Keratinocyte (primary cell): ENCODE data around the gene GPR146. TPM values are rescaled to one million over a fixed set of nuclear protein-coding genes. Genes with fewer than 3 reads are reported as not detected.

Experiments used
- DNase-seq: peaks from one replicate; pipeline ENCODE4 v3.0.0-alpha.2; 2011; ENCODE audit warnings: low read depth, missing footprints, low spot score
- FAIRE-seq: peaks from 2 replicates; lab custom pipeline; 2011; peaks lifted over from hg19 to GRCh38; lab: Jason Lieb, UNC
- H2AFZ ChIP-seq: 2 replicates; pipeline ENCODE4 v1.6.0; 2012; ENCODE audit warnings: low read length, control low read depth, inconsistent platforms; ENCODE audit not compliant: control insufficient read depth
- H3K27ac ChIP-seq: 2 replicates; pipeline ENCODE4 v1.5.1; 2011; ENCODE audit warnings: low read length; ENCODE audit not compliant: control insufficient read depth, insufficient read depth
- H3K27me3 ChIP-seq: 3 replicates; pipeline ENCODE4 v1.6.0; 2011; ENCODE audit warnings: low read length; ENCODE audit not compliant: control insufficient read depth, insufficient read depth; ENCODE audit errors: extremely low read depth
- H3K36me3 ChIP-seq, 2 experiments: 2 replicates in 1 of 2; 3 replicates in 1 of 2; pipeline ENCODE4 v1.5.1; 2011; ENCODE audit warnings: low read length in 2 of 2, mild to moderate bottlenecking in 1 of 2; ENCODE audit not compliant: control insufficient read depth in 2 of 2, insufficient read depth in 2 of 2; ENCODE audit errors: extremely low read depth in 1 of 2
- H3K4me1 ChIP-seq: 3 replicates; pipeline ENCODE4 v1.5.1; 2011; ENCODE audit warnings: low read length; ENCODE audit not compliant: control insufficient read depth, insufficient read depth; ENCODE audit errors: extremely low read depth
- H3K4me2 ChIP-seq: 3 replicates; pipeline ENCODE4 v1.6.0; 2011; ENCODE audit warnings: low read depth, low read length; ENCODE audit not compliant: control insufficient read depth, insufficient read depth; ENCODE audit errors: extremely low read depth
- H3K4me3 ChIP-seq, 3 experiments: fragments of 200-600 bp in 1 of 3; sonication (generic) in 1 of 3; 2 replicates in 2 of 3; 3 replicates in 1 of 3; pipeline ENCODE4 v1.5.1; 2011 to 2016; ENCODE audit warnings: low read length in 3 of 3, mild to moderate bottlenecking in 3 of 3, control low read depth in 2 of 3, inconsistent platforms in 1 of 3, low read depth in 1 of 3, mixed read lengths in 1 of 3, mixed run types in 1 of 3, moderate library complexity in 1 of 3; ENCODE audit not compliant: control insufficient read depth in 2 of 3, insufficient read depth in 2 of 3; ENCODE audit errors: extremely low read depth in 1 of 3
- H3K79me2 ChIP-seq: 2 replicates; pipeline ENCODE4 v1.6.0; 2012; ENCODE audit warnings: low read length; ENCODE audit not compliant: control insufficient read depth, insufficient read depth
- H3K9ac ChIP-seq: 3 replicates; pipeline ENCODE4 v1.6.0; 2011; ENCODE audit warnings: low read length; ENCODE audit not compliant: control insufficient read depth, insufficient read depth; ENCODE audit errors: extremely low read depth
- H3K9me1 ChIP-seq: 3 replicates; pipeline ENCODE4 v1.6.0; 2011; ENCODE audit warnings: low read length; ENCODE audit not compliant: control insufficient read depth, insufficient read depth; ENCODE audit errors: extremely low read depth
- H3K9me3 ChIP-seq: 2 replicates; pipeline ENCODE4 v1.5.1; 2012; ENCODE audit warnings: low read depth, low read length; ENCODE audit not compliant: control insufficient read depth
- H4K20me1 ChIP-seq: 3 replicates; pipeline ENCODE4 v1.6.0; 2011; ENCODE audit warnings: low read length; ENCODE audit not compliant: control insufficient read depth, insufficient read depth; ENCODE audit errors: extremely low read depth
- EZH2 ChIP-seq: IDR thresholded peaks from one replicate; pipeline ENCODE4 v1.6.1; 2012; ENCODE audit warnings: inconsistent platforms, mild to moderate bottlenecking, low read length, moderate library complexity
- dilution Hi-C: fragments of 300-500 bp; cut with MboI; formaldehyde crosslinking; loops from one replicate; pipeline ENCODE4 v1.7.0; 2020; ENCODE audit warnings: low sequenced_read_pairs; ENCODE audit not compliant: extremely low pct_ligation_motif_present
- polyA plus RNA-seq, 5 experiments: library from polyadenylated mRNA; depleted of rRNA in 3 of 5; stranded (reverse) in 3 of 5; stranded (forward) in 1 of 5; unstranded in 1 of 5; fragments of >200 nt; gene quantifications; 1 replicate in 1 of 5; 2 replicates in 3 of 5; 3 replicates in 1 of 5; pipeline versions ENCODE4 v1.2.1 to v1.2.3, GENCODE V29; 2011 to 2012; ENCODE audit warnings: missing spikeins in 2 of 5, low read depth in 1 of 5, low replicate concordance in 1 of 5
- TF ChIP-seq, protein P1 (sequence below), 3 experiments: IDR thresholded peaks in 1 of 3; conservative IDR thresholded peaks in 1 of 3; optimal IDR thresholded peaks in 1 of 3; 2 replicates in 2 of 3; 3 replicates in 1 of 3; pipeline versions ENCODE3 to v1.5.1; 2011; ENCODE audit warnings: low read length in 3 of 3, mild to moderate bottlenecking in 3 of 3, moderate library complexity in 2 of 3, control low read depth in 1 of 3, inconsistent platforms in 1 of 3; ENCODE audit not compliant: insufficient read depth in 2 of 3; ENCODE audit errors: extremely low read depth in 1 of 3

The GPR146 gene
- polyA plus RNA-seq, 1 donor (not counting 4 experiments of a cell fraction or from before 2014, with no cell fraction given), result 0.13 TPM

DNA sequence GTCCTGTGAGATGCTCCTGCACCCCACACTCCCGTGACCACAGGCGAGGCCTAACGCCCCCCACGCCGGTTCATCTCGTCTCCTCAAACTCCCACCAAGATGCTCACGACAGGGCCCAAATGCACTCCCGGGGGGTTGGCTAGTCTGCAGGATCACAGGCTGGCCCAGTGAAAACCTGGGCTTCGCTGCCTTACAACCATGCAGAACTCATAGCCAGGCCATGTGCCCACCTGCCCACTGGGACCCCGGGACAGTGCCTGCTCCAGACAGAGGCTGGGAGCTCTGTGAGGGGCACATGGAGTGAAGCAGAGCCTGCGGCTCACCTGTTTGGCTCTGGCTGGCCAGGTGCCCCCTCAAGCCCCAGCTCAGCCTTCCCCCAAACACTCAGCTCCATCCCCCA lies 34.2 kb downstream of the GPR146 start:
- H3K4me3 ChIP-seq, result no peak overlapping the region
- H3K27ac ChIP-seq, result no peak overlapping the region
- H4K20me1 ChIP-seq, result peaks cover 8% of the 10 kb centered on the region
- H3K36me3 ChIP-seq, result no peaks in the 10 kb centered on the region
- H3K4me2 ChIP-seq, result no peak overlapping the region
- no peaks in the 10 kb centered on the region for H3K27me3 ChIP-seq
- H3K4me1 ChIP-seq, result peaks cover 12% of the 10 kb centered on the region
- H3K9me1 ChIP-seq, result peaks cover 5% of the 10 kb centered on the region
- no peaks in the 10 kb centered on the region for H3K79me2 ChIP-seq
- DNase-seq (no peak), FAIRE-seq (no peak)
- dilution Hi-C loops, result no loop called here
- no peak overlapping the region for H3K9ac ChIP-seq
- TF ChIP-seq EZH2, result no peak
- TF ChIP-seq, protein P1, sequence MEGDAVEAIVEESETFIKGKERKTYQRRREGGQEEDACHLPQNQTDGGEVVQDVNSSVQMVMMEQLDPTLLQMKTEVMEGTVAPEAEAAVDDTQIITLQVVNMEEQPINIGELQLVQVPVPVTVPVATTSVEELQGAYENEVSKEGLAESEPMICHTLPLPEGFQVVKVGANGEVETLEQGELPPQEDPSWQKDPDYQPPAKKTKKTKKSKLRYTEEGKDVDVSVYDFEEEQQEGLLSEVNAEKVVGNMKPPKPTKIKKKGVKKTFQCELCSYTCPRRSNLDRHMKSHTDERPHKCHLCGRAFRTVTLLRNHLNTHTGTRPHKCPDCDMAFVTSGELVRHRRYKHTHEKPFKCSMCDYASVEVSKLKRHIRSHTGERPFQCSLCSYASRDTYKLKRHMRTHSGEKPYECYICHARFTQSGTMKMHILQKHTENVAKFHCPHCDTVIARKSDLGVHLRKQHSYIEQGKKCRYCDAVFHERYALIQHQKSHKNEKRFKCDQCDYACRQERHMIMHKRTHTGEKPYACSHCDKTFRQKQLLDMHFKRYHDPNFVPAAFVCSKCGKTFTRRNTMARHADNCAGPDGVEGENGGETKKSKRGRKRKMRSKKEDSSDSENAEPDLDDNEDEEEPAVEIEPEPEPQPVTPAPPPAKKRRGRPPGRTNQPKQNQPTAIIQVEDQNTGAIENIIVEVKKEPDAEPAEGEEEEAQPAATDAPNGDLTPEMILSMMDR (optimal IDR thresholded peaks at IDR 0.05 in 1 of 3, IDR thresholded peaks at IDR 0.05 in 1 of 3, conservative IDR thresholded peaks at IDR 0.05 in 1 of 3; ENCODE audit: extremely low read depth in 1 of 3, insufficient read depth in 2 of 3, low read length in 3 of 3), result no peak
- no peaks in the 10 kb centered on the region for H3K9me3 ChIP-seq
- H2AFZ ChIP-seq, result no peak overlapping the region

DNA sequence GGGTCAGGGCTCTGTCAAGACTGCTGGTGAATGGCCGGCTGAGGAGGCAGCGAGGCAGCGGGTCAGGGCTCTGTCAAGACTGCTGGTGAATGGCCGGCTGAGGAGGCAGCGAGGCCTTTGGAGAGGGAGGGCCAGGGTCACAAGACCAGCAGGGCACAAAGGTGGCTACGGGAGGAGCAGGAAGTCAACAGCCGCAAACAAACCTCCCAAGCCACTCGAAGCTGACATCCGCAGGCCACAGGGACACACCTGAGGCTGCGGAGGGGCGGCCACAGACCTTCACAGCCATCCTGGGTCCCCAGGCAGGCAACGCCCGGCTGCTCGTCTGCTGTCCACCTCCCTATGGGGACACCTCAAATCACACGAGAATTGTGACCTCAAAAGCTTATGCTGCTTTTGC lies 34.6 kb downstream of the GPR146 start:
- no peak overlapping the region for H3K27ac ChIP-seq
- TF ChIP-seq, protein P1 (optimal IDR thresholded peaks at IDR 0.05 in 1 of 3, IDR thresholded peaks at IDR 0.05 in 1 of 3, conservative IDR thresholded peaks at IDR 0.05 in 1 of 3; ENCODE audit: extremely low read depth in 1 of 3, insufficient read depth in 2 of 3, low read length in 3 of 3), result no peak
- no peak for TF ChIP-seq EZH2
- H3K4me1 ChIP-seq, result peaks cover 17% of the 10 kb centered on the region
- H3K4me3 ChIP-seq, result no peak overlapping the region
- FAIRE-seq (no peak), DNase-seq (no peak)
- no peaks in the 10 kb centered on the region for H3K79me2 ChIP-seq
- H3K9me1 ChIP-seq, result peaks cover 5% of the 10 kb centered on the region
- H4K20me1 ChIP-seq, result peaks cover 10% of the 10 kb centered on the region
- H3K9me3 ChIP-seq, result no peaks in the 10 kb centered on the region
- no peak overlapping the region for H2AFZ ChIP-seq
- H3K27me3 ChIP-seq, result no peaks in the 10 kb centered on the region
- dilution Hi-C loops, result no loop called here
- H3K9ac ChIP-seq, result no peak overlapping the region
- H3K36me3 ChIP-seq, result no peaks in the 10 kb centered on the region
- no peak overlapping the region for H3K4me2 ChIP-seq
